NOMO-1 treated with dmso at 0.1 percent for 144 hours (cell line): ENCODE results near the gene C5orf22.
A peak's percentile ranks its signal among the peaks of the same experiment; 100 is the strongest.
"Not testable (repeated sequence)": the region's sequence is repeated elsewhere in the genome, so short reads cannot be mapped to it uniquely, and the experiment has no call there.

ENCODE experiments used
- DNase-seq: peaks from one replicate; lab custom pipeline; 2025; ENCODE audit not compliant: unreplicated experiment; lab: John Stamatoyannopoulos, UW

Gene C5orf22

DNA sequence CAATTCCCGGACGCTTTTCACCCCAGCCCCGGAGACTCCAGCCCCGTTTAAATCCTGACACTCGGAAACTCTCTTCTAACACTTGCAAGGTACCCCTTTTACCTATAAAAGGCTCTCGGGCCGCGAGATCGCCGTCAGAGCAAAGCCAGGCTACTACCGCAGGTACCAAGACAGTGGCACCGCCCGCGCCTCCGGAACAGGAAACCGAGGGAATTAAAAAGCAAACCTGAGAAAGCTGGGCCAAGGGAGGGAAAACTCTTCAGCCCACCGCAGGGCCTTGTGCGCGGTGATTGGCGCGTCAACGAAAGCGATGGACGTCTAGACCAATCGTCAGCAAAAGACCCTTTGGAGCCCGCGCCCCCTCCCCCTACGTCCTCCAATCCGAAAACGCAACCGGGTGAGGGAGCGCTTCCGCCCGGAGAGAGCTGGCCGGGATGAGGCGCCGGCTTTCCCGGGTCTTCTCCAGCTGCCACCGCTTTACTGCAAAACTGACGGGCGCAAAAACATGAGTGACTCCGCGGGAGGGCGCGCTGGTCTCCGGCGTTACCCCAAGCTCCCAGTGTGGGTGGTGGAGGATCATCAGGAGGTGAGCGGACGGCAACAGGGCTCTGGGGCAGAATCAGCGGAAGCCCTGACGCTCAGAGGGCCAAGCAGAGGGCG, at the start of gene C5orf22, which contains the start of gene DROSHA:
Gene C5orf22, plus strand, starts transcription at position 414 of the 660 bp plus-strand sequence. Its CDS starts 92 bp downstream, at position 506.
Gene DROSHA, minus strand, starts transcription at position 206 of the 660 bp plus-strand sequence. CDS start 3,034 bp downstream, outside the sequence.
- peak; percentile 98 for DNase-seq

DNA sequence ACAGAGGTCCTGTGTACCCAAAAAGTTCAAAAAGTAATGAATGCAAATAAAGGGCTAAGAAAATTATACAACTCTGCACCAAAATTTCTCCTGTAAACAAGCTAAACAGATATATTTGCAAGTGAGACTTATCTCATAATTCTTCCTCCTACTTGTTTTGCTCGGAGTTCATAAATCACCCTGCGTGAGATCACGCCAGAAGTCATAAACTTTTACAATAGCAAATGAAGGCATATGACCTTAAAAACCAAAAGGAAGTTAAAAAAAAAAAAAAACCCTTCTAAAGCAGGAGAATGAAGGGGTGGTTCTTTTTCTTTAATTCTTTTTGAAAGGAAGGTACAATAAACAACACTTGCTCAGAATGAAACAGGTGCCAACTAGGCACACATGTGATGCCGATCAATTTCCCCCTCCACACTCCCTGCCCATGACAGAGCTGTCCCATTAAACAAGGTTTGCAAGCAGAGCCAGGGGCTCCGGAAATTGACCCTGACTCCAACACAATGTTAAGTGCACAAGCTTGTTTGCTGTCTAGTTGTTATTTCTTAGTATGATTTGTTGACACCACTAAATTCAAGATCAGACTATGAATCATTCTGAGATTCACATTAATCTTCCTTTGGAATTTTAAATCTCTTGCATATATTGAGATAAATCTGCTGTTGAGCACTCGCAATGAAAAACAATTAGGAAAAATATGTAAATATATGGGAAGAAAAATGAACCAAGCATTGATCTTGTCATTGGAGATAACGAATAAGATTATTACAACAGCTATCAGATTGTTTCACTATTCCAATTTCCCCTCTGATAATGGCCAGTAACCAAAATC, 46.5 kb upstream of the C5orf22 start:
- DNase-seq, result no peak

DNA sequence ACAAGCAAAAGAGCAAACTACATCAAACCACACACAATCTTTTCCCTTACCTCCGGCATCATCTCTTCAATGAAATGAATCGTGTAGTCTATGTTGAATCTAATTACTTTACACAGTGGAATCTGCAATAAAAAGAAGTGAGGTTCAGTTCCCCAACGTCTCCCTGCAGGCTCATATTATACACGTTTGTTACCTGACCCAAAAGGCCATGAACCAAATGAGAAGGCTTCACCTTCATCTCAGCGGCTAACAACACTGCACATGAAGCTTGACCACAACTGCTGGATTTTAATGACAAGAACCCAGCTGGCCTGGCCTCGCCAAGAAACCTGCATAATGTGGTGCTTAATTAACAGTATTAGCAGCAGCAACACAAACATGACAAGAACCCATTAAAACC, 45.7 kb upstream of the C5orf22 start:
- DNase-seq, result no peak

DNA sequence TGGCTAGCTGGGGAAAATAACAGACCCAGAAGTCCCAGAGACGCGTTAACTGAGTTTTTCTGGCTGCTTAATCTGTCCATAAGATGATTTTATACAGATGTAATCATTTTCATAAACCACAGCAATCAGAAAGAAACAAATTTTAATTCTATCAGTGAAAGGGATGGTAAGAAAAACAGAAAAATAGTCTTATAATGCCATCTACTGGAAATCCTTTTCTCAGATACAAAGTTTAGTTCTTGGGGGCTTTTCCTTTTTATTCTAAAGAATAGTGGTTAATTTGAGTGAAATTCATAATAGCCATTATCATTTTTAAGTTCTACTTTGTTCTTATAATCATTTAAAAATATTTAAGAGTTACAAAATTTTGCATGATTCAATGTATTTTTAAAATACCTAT, 44.6 kb upstream of the C5orf22 start:
- no peak for DNase-seq

DNA sequence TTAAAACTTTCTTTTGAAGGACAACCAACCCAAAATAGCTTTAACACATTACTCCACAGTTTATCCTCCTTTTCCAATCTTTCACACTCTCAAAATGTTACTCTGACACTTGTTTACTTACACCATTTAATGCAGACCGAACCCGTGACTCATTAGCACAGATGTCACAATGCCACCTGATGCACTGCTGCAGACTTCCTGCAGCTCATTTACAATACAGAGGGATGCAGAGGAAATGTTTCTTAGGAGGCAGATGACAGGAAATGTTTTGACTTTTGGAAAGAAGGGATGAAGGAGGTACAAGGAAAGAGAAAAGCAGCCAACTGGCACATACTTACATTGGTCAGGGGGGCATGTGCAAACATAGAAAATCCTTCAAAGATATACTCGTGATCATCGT, 39.2 kb upstream of the C5orf22 start:
- no peak for DNase-seq

DNA sequence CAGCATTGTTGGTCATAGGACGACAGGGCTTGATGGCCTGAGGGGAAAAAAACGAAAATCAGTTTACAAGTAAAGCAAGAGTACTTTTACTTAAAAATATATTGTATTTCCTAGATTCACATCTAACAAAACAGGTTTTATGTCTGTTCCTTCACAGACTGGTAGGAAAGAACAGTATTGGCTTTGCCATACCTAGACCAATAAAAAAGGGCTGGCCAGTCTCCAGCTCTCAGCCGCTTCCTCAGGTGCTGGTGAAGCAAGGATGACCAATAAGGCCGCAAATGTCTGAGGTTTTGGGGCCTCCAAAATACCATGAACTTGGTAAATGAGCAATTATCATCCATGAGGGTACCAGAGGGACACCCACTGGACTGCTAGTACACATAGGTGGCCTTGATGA, 36.8 kb upstream of the C5orf22 start:
- DNase-seq, result no peak

DNA sequence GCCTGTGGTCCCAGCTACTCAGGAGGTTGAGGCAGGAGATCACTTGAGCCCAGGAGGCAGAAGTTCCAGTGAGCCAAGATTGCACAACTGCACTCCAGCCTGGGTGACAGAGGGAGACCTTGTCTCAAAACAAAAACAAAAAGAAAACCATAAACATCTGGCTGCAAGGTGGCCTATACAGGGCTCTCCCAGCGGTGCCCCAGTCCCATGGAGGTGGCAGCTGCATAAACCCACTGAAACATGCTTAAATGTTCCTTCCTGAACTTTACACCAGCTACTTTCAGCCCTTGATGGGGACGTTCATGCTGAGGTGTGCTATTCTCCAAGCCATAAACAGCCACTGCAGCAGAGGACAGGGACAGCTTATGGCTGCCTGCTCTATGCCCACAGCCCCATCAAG, 35.8 kb upstream of the C5orf22 start:
- DNase-seq, result no peak

DNA sequence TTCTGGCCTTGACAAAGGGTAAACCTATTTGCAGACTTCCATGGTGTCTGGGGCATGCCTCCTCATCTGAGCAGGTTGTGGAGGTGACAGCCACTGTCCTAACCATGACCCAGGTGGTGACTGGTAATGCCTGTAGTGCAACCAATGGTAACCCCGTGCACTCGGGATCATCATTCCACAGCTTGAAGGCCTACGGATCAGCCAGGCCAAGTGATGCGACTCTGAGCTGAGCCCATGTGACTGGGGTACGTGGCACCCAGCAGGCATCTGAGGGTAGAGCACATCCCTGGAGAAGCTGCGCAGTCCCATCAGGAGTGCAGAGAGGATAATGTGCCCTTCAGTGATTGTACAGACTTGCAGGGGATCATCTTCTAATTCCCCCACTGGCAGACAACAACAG, 35.2 kb upstream of the C5orf22 start:
- DNase-seq, result no peak

DNA sequence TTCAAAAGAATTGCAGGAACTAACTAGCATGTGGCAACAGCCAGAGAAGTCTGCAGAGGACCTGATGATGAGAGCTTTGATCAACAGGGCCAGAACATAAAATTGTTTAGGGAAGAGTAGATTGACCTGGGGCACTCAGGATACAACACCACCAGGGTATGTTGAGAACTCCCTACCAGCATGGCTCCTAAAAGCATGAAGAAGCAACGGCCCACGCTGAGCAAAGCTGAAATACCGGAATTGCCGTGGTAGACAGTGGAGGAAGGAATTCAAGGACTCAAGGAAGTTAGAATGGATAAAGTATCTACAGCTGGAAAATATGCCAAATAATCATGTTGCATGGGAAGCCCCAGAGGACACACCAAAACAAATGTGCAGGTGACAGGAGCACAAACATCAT, 31.8 kb upstream of the C5orf22 start:
- DNase-seq, result no peak

DNA sequence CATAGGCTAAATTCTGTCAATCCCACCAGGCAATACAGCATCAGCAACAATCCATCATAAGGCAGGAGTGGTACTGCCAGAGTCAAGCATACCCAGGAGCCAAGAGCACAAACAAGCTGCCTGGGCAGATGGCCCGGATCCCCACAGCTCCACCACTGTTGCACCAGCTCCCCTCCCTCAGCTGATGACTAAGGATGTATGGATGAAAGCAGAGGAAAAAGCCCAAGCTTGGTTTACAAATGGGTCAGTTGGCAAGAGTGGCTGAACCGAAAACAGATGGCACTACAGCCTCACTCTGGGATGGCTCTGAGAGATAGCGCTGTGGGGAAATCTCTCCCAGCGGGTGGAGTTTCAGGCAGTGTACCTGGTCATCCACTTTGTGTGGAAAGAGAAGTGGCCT, 29.6 kb upstream of the C5orf22 start:
- DNase-seq, result no peak

DNA sequence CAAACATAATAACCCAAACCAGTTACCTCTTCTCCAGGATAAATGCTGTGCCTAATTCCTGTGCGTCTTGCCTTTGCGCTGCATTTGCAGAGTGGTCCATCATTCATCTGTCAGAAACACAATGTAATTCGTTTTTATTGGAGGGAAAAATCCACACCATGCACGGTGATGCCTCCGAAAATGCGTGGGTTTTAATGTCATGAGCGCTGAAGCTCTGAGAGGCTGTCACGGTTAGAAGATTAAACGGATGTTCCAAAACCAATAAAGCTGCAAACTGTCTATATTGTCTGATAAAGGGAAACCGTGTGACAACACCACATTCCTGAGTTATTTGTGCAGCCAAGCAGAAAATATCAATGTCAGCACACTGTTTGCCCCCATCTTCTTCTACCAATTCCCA, 27.6 kb upstream of the C5orf22 start:
- DNase-seq, result no peak

DNA sequence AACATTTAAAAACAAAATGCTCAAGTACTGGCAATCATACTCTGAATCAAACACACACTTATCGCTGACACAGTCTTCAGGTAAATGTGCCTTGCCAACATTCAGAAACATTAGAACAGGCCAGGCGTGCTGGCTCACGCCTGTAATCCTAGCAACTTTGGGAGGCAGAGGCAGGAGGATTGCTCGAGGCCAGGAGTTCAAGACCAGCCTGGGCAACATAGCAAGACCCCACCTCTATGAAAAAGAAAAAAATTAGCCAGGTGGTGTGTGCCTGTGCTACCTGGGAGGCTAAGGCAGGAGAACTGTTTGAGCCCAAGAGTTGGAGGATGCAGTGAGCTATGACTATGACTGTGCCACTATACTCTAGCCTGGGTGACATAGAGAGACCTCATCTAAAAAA, 20.8 kb upstream of the C5orf22 start:
- DNase-seq, result no peak

DNA sequence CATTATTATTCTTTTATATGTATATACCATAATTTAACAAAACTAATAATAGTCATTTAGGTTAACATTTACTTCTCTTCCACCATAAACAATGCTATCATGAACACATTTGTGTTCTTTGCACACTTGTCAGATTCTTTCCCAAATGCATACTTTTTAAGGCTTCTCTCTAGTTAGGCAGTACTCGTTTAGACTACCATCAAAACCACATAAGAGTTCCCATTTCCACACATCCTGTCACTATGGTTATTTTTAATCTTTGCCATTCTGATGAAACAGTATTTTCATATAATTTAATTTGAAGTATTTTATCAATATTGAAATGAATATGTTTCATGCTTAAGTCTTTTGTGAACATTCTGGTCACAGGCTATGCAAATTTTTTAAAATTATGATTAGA, 15.3 kb upstream of the C5orf22 start:
- peak; percentile 30 for DNase-seq

DNA sequence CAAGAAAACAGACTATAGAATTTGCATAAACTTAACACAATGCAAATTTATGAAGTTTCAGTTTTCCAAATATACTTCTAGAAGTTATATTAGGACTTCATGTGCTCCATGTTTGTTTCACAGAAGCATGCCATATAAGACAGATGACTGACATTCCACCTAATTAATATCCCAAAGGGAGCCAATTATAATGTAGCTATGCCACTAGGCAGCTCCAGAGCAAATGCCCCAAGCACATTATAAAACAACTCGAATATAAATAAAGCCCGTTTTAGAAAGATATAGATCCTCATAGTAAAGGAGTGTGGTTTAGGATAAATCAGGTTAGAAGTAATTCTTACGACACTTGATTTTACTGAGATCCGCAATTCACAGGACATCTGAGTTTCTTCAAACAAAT, 9.1 kb upstream of the C5orf22 start:
- DNase-seq, result no peak

DNA sequence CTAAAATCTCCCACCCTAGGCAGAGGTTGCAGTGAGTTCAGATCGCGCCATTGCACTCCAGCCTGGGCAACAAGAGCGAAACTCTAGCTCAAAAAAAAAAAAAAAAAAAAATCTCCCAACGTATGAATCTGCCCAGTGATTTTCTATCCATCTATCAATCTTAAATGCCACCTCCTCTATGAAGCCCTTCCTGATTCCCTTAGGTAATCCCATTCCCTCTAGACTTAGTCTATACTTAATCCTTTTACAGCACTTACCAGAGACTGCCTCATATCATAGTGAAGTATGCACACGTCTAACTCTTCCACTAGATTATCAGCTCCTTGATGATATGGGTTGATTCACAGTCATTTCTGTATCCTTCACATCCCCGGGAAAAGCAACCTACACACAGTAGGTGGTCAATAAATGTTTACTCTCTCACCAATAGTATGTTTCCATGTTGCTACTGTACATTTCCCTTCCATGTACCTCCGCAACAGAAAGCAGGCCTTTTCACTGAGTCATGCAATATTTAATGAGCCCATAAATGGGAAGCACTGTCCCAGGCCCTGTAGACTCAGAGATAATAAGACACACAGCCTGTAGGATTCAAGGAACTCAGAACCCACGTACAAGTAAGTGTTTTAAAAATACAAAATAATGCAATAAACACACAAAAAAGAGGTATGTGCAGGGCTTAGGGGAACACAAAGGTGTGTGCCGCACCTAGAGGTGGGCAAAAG, 1.4 kb upstream of the C5orf22 start:
- DNase-seq, result peak; percentile 6

DNA sequence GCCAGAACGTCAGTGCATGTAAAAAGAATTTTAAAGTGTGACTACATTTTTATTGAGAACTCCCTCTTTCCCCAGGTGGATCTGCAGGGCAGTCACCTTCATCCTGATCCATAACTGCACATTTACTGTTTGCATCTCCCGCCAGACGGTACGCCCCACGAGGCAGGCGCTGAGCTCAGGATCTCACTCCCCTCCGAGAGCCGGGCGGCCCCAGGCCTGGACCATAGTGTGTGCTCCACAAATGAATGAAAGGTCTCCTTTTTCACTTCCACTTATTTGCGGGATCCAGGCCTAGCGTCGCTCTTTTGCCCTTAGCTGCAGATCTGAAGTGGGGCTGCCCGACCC, 586 bp upstream of the C5orf22 start:
- DNase-seq, result peak; percentile 83

DNA sequence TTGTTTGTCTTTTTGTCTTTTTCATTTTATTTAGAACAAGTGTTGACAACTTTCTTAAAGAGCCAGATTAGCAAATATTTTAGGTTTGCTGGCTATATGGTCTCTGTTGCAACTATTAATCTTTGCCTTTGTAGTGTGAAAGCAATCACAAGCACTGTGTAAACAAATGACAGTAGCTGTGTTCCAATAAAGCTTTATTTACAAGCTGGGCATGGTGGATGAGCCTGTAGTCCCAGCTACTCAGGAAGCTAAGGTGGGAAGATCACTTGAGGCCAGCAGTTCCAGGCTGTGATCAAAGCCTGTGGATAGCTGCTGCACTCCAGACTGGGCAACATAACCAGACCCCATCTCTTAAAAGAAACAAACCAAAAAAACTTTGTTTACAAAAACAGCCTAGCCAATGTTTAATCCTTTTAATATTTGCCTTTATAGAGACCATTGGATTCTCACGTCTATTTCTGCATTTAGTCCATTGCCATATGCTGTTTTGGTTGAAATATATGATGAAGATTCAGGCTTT, 2.5 kb downstream of the C5orf22 start:
- no peak for DNase-seq

DNA sequence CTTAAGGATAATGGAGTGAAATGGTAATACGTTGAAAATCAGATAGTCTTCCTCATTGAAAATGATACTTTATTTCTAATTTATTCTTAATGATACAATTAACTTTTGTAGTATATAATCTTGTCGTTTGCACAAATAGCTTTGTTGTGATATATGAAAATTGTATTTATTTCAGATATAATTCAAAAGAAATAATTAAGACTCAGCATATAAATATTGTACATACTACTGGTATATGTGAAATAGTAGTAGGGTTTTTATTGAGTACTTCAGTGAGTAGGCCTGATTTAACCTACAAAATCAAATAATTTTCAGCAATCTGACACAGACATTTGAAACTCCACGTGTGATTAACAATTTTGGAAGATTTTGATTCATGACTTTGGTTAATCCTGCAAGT, 4.8 kb downstream of the C5orf22 start:
- no peak for DNase-seq

DNA sequence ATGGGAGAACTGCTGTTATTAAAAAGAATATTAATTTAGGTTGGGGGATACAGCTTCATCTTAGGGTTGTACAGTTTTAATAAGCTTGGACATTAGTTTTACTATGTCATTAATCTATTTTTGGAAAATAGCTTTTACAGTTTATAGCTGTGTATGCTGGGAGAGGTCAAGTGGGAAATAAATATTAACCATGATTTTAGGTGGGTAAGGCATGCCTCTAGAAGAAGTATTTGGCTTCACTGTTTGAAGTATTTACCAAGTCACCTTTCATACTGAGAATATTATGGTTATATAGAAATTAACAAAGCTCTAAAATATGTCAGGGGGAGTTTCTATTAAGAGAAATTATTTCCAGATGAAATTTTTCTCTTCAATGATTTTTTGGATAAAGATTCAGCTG, 5.2 kb downstream of the C5orf22 start:
- no peak for DNase-seq

DNA sequence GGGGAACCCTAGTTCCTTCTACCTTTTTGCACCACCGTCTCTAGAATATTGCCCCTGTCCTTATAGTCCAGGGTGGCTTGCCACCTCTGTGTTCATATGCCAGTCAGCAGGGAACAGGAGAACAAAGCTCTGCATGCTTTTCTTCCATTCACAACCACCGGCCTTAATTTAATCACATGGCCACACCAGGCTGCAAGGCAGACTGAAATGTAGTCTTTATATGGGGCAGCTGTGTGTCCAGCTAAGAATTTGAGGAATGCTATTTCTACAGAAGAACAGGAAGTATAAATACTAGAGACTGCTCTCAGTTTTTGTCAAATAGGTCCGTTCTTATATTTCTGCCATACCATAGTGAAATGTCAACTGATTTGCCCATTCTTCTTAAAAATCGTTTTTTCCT, 5.8 kb downstream of the C5orf22 start:
- no peak for DNase-seq

DNA sequence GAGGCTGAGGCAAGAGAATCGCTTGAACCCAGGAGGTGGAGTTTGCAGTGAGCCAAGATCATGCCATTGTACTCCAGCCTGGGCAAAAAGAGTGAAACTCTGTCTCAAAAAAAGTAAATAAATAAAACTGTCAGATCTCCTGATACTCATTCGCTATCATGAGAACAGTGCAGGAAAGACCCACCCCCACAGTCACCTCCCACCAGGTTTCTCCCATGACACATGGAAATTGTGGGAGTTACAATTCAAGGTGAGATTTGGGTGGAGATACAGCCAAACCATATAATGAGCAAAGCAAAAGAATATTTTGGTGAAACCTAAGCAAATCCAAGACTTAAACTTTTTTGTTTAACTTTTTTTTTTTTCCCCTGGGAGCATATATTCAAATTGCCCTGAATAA, 17.0 kb downstream of the C5orf22 start:
- not testable (repeated sequence) for DNase-seq

DNA sequence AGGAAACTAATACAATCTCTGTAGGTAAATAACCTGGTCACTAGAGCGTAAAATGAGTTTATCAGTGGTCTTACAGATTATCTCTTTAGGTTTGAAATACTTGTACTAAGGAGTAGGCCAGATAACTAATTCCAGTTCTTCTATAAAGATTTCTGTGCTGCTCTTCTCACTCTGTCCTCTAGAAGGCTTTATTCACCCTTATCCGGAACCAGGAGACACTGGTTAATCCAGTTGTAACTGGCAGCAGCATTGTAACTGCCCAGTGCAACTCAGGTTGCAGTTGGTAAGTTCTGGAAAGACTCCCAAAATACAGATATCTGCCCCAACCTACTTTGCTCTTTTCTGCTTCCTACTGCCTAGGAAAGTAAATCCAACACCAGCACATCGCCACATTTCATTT, 19.8 kb downstream of the C5orf22 start:
- DNase-seq, result no peak
